PC-9 (cell line): ENCODE data around the gene RBP4.

Experiments used
- CTCF ChIP-seq: fragments of 200-600 bp; sonication (generic); conservative IDR thresholded peaks from 2 replicates; pipeline ENCODE4 v1.6.1; 2017; ENCODE audit warnings: mixed run types, antibody characterized with exemption, mild to moderate bottlenecking, moderate library complexity
- EZH2 ChIP-seq: fragments of 200-600 bp; sonication (generic); IDR thresholded peaks from 2 replicates; pipeline ENCODE4 v1.8.0; 2017; ENCODE audit warnings: antibody characterized with exemption, low read depth

GRCh38 chr10:93613126-93613525 is 12.1 kb upstream of the RBP4 start:
- TF ChIP-seq CTCF (no peak), EZH2 (no peak)
